HG03159 (cell line): Measurements from ENCODE around the gene SELENOI.
"Not testable (repeated sequence)": the region's sequence is repeated elsewhere in the genome, so short reads cannot be mapped to it uniquely, and the experiment has no call there.

Experiments
- ATAC-seq: cut with Tn5 transposase; IDR thresholded peaks from one replicate; pipeline ENCODE4 v1.9.1; 2021; ENCODE audit warnings: mild to moderate bottlenecking, moderate library complexity; ENCODE audit not compliant: unreplicated experiment

Gene SELENOI

GRCh38 chr2:26355038-26355995 lies 9.4 kb downstream of the SELENOI start:
- ATAC-seq, result no peak

GRCh38 chr2:26356111-26356510 lies 10.2 kb downstream of the SELENOI start:
- no peak for ATAC-seq

- ATAC-seq, result no peak
These were observed 10.8 kb downstream of the SELENOI start for GRCh38 chr2:26356771-26357170.

GRCh38 chr2:26359886-26360473 lies 14.0 kb downstream of the SELENOI start:
- no peak for ATAC-seq

- ATAC-seq, result no peak
These were observed 17.4 kb downstream of the SELENOI start for GRCh38 chr2:26363323-26363722.

- ATAC-seq, result no peak
These were observed 18.0 kb downstream of the SELENOI start for GRCh38 chr2:26363958-26364357.

GRCh38 chr2:26364669-26365068 lies 18.7 kb downstream of the SELENOI start:
- ATAC-seq, result no peak

- ATAC-seq, result no peak
These were observed 21.0 kb downstream of the SELENOI start for GRCh38 chr2:26366957-26367356.

- ATAC-seq, result not testable (repeated sequence)
These were observed 23.7 kb downstream of the SELENOI start for GRCh38 chr2:26369664-26370063.

GRCh38 chr2:26370909-26371308 lies 25.0 kb downstream of the SELENOI start:
- not testable (repeated sequence) for ATAC-seq

GRCh38 chr2:26376799-26377198 lies 30.9 kb downstream of the SELENOI start:
- no peak for ATAC-seq

- no peak for ATAC-seq
These were observed 34.3 kb downstream of the SELENOI start for GRCh38 chr2:26380281-26380680.

- no peak for ATAC-seq
These were observed 36.6 kb downstream of the SELENOI start for GRCh38 chr2:26382564-26382963.

- no peak for ATAC-seq
These were observed 38.2 kb downstream of the SELENOI start for GRCh38 chr2:26384183-26384582.

- no peak for ATAC-seq
These were observed 38.7 kb downstream of the SELENOI start for GRCh38 chr2:26384597-26384996.

GRCh38 chr2:26387189-26387588 lies 41.2 kb downstream of the SELENOI start:
- ATAC-seq, result no peak

- ATAC-seq, result no peak
These were observed 48.8 kb downstream of the SELENOI start for GRCh38 chr2:26394694-26395093.

GRCh38 chr2:26395394-26395793 lies 49.5 kb downstream of the SELENOI start:
- no peak for ATAC-seq

GRCh38 chr2:26396734-26397298 lies 50.9 kb downstream of the SELENOI start:
- no peak for ATAC-seq

- no peak for ATAC-seq
These were observed 53.9 kb downstream of the SELENOI start for GRCh38 chr2:26399771-26400376.

- no peak for ATAC-seq
These were observed 54.8 kb downstream of the SELENOI start for GRCh38 chr2:26400723-26401122.
